ENCODE results near the gene STPG2.
"Not testable (repeated sequence)": the region's sequence is repeated elsewhere in the genome, so short reads cannot be mapped to it uniquely, and the experiment has no call there.

The STPG2 gene

GRCh38 chr4:97778174-97778573, 365.1 kb downstream of the STPG2 start:
- no peak for DNase-seq

- DNase-seq = no peak
These were observed 368.8 kb downstream of the STPG2 start for GRCh38 chr4:97774347-97774989.

- no peak for DNase-seq
These were observed 373.1 kb downstream of the STPG2 start for GRCh38 chr4:97770222-97770621.

- DNase-seq = no peak
These were observed 381.2 kb downstream of the STPG2 start for GRCh38 chr4:97762115-97762512.

- DNase-seq = no peak
These were observed 381.7 kb downstream of the STPG2 start for GRCh38 chr4:97761445-97762114.

GRCh38 chr4:97759785-97760184, 383.5 kb downstream of the STPG2 start:
- no peak for DNase-seq

GRCh38 chr4:97752599-97752998, 390.7 kb downstream of the STPG2 start:
- no peak for DNase-seq

- no peak for DNase-seq
These were observed 395.3 kb downstream of the STPG2 start for GRCh38 chr4:97747945-97748344.

- no peak for DNase-seq
These were observed 422.3 kb downstream of the STPG2 start for GRCh38 chr4:97720869-97721432.

- DNase-seq = no peak
These were observed 452.1 kb downstream of the STPG2 start for GRCh38 chr4:97691111-97691605.

- no peak for DNase-seq
These were observed 472.5 kb downstream of the STPG2 start for GRCh38 chr4:97670703-97671269.

- DNase-seq = no peak
These were observed 477.7 kb downstream of the STPG2 start for GRCh38 chr4:97665553-97665952.

GRCh38 chr4:97664741-97665140, 478.5 kb downstream of the STPG2 start:
- DNase-seq = no peak

GRCh38 chr4:97662133-97662532, 481.1 kb downstream of the STPG2 start:
- DNase-seq = no peak

- no peak for DNase-seq
These were observed 487.1 kb downstream of the STPG2 start for GRCh38 chr4:97656044-97656720.

- DNase-seq = no peak
These were observed 489.6 kb downstream of the STPG2 start for GRCh38 chr4:97653701-97654100.

- no peak for DNase-seq
These were observed 496.3 kb downstream of the STPG2 start for GRCh38 chr4:97646997-97647396.

- DNase-seq = no peak
These were observed 498.0 kb downstream of the STPG2 start for GRCh38 chr4:97645071-97645821.

- no peak for DNase-seq
These were observed 500.1 kb downstream of the STPG2 start for GRCh38 chr4:97643179-97643578.

- DNase-seq = no peak
These were observed 503.3 kb downstream of the STPG2 start for GRCh38 chr4:97639961-97640360.

GRCh38 chr4:97633831-97634230, 509.4 kb downstream of the STPG2 start:
- not testable (repeated sequence) for DNase-seq

GRCh38 chr4:97627750-97628149, 515.5 kb downstream of the STPG2 start:
- DNase-seq = no peak

- no peak for DNase-seq
These were observed 519.1 kb downstream of the STPG2 start for GRCh38 chr4:97624204-97624603.
